ELF-1 (cell line): Measurements from ENCODE around the gene RC3H1.
"Not testable (repeated sequence)": the region's sequence is repeated elsewhere in the genome, so short reads cannot be mapped to it uniquely, and the experiment has no call there.

ENCODE experiments used
- DNase-seq: peaks from one replicate; pipeline ENCODE4 v3.0.0-alpha.2; 2016; ENCODE audit warnings: low read depth, low spot score

RC3H1 gene, protein sequence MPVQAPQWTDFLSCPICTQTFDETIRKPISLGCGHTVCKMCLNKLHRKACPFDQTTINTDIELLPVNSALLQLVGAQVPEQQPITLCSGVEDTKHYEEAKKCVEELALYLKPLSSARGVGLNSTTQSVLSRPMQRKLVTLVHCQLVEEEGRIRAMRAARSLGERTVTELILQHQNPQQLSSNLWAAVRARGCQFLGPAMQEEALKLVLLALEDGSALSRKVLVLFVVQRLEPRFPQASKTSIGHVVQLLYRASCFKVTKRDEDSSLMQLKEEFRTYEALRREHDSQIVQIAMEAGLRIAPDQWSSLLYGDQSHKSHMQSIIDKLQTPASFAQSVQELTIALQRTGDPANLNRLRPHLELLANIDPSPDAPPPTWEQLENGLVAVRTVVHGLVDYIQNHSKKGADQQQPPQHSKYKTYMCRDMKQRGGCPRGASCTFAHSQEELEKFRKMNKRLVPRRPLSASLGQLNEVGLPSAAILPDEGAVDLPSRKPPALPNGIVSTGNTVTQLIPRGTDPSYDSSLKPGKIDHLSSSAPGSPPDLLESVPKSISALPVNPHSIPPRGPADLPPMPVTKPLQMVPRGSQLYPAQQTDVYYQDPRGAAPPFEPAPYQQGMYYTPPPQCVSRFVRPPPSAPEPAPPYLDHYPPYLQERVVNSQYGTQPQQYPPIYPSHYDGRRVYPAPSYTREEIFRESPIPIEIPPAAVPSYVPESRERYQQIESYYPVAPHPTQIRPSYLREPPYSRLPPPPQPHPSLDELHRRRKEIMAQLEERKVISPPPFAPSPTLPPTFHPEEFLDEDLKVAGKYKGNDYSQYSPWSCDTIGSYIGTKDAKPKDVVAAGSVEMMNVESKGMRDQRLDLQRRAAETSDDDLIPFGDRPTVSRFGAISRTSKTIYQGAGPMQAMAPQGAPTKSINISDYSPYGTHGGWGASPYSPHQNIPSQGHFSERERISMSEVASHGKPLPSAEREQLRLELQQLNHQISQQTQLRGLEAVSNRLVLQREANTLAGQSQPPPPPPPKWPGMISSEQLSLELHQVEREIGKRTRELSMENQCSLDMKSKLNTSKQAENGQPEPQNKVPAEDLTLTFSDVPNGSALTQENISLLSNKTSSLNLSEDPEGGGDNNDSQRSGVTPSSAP

DNA sequence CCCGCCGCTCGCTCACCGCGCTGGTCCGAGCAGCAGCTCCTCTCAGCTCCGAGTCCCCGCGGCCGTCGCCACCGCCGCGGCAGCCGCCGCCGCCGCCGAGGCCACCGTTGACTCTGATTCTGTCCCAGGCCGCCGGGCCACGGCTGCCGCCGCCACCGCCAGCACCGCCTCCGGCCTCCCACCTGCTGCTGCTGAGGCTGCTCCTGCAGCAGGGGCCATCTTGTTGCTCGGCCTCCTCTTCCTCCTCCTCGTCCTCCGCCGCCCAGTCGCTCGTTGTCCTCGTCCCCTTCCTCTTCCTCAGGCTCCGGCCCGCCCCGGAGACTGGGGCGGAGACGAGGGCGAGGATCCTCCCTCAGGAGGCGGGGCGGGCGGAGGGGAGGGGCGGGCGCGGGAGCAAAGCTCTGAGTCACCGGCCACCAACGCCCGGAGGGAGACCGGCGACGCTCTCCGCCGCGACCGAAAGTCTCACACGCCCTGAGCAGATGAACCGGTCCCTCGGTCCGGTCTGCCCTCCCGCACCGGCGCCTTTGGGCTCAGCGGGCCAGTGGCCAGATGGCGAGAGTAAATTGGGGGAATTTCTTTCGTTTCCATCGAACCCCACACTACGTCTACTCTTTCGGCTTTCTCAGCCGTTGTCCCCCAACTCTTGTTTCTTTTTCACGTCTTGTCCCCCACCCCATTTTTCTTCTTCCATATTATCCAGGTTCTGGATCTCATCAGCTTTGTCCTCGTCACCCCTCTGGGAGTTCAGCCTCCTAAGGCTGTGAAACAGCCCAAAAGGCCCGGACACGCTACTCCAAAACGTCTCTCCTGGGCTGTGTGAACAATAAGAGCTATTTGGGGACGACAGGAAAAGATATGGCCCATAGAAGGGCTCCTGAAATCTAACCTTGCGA, at the start of gene RC3H1:
TSS of gene RC3H1 (minus strand) at position 278 of the 896 bp plus-strand sequence. CDS start 29,372 bp downstream, outside the sequence.
- peak; percentile 88 for DNase-seq

DNA sequence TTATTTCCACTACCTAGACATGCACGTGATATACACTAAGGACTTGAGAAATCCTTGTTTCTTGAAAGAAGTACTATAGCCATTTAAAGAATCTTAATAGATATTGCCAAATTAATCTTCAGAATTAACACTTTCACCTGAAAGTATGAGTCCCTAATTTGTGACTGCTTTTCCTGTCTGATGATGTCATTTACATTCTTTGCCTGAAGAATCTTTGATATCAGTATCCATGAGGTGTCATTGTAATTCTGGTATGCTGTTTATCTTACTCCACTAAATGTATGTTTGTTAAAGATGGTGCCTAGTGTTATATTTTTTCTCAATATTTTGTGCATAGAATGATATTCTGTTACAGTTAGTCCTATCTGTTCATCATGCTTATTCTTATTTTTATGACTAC, 48.5 kb upstream of the RC3H1 start:
- no peak for DNase-seq

DNA sequence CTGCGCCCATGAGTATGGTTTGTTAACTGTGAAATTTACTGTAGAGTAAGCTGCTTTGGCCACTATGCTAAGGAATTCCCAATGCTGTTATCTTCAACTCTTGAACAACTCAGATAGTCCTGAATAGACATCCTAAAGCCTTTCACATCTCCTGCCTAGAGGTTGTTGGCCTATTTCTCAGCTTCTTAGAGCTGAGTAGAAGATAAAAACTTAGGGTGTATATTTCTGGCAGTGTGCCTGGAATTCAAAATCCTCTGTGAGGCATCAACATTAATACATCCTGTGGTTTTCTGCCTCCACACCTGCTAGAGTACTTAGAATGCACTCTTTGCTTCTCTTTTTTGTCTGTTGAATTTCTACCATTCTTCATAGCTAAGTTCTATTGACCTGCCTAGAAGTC, 45.8 kb upstream of the RC3H1 start:
- no peak for DNase-seq

DNA sequence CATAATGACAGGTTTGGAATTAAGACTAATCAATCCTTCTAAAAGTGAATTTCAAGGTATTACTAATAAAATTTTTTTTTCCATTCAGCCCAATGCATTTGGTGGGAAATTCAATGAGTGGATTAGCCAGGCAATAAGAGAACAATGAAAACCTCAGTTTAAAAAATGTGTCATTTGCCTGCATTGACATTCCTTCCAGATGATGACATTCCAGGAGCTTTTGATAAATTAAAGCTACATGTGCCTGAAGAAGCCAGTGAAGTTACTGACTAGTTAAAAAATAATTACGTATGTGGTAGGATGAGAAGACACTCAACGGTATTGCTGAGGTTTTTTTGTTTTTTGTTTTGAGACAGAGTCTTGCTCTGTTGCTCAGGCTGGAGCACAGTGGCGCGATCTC, 37.9 kb upstream of the RC3H1 start:
- DNase-seq = no peak

DNA sequence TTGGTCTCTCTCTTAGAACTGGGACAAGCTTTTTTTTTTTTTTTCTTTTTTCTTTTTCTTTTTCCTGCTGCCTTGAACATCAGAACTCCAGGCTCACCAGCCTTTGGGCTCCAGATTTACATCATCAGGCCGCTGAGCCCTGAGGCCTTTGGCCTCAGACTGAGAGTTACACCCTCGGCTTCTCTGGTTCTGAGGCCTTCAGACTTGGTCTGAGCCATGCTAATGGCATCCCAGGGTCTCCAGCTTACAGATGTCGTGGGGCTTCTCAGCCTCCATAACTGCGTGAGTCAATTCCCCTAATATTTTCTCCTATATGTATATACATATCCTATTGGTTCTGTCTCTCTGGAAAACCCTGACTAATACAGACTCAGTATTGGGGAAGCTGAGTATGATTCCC, 36.5 kb upstream of the RC3H1 start:
- DNase-seq = peak; percentile 38

DNA sequence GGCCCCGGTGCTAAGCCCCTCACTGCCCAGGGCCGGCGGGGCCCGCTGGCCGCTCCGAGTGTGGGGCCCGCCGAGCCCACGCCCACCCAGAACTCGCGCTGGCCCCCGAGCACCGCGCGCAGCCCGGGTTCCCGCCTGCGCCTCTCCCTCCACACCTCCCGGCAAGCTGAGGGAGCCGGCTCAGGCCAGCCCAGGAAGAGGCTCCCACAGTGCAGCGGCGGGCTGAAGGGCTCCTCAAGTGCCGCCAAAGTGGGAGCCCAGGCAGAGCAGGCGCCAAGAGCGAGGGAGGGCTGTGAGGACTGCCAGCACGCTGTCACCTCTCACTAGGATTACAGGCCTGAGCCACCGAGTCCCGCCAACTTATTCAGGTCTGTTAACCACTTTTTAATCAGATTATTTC, 34.5 kb upstream of the RC3H1 start:
- not testable (repeated sequence) for DNase-seq

DNA sequence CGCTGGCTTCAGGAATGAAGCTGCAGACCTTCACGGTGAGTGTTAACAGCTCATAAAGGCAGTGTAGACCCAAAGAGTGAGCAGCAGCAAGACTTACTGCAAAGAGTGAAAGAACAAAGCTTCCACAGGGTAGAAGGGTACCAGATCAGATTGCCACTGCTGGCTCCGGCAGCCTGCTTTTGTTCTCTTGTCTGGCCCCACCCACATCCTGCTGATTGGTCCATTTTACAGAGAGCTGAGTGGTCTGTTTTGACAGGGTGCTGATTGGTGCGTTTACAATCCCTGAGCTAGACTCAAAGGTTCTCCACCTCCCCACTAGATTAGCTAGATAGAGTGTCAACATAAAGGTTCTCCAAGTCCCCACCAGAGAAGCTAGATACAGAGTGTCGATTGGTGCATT, 33.6 kb upstream of the RC3H1 start:
- not testable (repeated sequence) for DNase-seq

DNA sequence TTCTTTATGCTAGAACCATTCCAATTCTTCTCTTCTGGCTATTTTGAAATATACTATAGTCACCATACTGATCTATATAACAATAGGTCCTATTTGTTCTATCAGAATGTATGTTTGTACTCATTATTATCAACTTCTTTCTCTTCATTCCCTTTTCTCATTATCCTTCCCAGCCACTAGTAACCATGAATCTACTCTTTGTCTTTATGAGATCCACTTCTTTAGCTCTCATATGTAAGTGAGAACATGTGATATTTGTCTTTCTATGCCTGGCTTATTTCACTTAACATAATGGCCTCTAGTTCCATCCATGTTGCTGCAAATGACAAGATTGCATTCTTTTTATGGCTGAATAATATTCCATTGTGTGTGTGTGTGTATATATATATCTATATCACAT, 31.7 kb upstream of the RC3H1 start:
- no peak for DNase-seq

DNA sequence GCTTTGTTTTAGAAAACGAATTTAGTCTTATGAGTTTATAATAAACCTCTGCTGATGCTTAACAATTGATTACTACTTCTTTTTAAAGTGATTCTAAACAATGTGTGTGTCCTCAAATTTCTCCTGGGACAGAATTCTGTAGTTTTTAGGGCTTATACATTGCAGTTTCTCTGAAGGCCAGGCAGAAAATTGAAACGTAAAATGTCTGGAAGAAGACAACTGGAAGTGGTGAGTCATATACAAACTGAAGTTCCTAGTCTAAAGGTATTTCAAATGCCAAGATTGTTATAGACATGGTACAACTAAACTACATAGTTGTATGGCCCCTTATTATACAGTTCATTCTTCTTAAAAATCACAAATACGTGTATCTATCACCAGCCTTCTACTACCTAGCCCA, 30.5 kb upstream of the RC3H1 start:
- DNase-seq = no peak

DNA sequence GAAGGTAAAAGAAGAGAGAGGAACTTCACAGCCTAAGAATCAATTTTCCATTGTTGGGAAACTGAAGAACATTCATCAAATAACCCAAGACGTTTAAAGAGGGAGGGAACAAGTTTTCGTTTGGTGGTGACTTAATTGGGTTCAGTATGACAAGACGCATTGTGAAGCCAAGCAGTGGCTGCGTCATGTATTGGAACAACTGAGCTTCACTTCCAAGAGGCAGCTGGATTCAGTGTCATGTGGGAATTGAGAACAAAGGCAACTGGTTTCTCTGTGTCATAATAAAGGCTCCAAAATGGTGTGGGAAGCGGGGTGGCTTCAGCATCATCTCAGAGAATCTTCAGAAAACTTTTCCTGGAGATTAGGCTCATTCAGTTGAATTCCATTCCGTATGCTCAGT, 29.8 kb upstream of the RC3H1 start:
- no peak for DNase-seq

DNA sequence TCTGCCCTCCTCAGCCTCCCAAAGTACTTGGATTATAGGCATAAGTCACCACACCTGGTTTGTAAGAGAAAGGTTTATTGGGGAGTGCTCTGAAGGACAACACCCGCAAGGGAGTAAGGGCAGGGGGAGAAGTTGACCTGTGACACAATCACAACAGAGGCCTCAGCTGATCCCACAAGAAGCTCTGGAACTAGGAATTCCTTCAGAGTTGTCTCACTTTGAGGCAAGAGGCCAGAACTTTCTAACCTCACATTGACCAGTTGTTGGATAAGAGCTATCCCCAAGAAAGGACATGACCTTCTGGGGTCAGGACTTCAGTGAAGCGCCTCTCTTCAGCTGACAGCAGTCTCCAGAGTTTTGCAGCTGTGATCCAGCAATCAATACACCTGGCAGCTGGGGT, 27.4 kb upstream of the RC3H1 start:
- no peak for DNase-seq

DNA sequence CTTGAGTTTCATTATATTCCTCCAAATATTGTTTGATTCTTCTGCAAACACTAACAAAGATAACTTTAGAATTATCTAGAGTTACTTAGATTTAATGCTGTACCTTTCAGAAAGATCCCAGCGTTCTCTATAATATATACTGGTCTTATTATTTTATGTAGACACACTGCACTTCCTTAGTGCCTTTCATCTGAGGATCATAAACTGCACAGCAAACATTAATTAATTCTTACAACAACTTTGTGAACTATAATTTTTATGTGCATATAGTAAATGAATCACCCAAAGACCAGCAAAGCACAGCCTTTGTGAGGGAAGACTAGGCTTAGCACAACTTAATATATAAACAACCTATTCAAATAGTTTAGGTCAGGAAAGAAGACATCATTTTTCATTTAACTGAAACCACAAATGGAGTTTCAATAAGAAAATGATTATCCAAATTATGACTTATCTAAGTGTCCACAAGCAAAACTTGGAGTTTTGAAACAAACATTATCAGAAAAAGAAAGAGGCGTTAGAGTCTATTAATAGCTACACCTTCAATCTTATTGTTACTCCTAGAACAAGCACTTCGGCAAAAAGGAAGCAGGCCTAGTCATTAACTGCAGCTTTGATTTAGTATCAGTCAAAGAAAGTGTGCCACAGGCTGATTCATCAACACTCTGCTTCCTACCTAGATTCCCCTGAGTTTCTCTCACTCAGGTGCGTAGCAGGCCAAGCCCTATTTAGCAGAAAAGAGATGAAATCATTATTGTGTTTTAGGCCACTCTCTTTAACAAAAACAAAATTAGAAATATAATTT, 22.5 kb upstream of the RC3H1 start:
- no peak for DNase-seq

DNA sequence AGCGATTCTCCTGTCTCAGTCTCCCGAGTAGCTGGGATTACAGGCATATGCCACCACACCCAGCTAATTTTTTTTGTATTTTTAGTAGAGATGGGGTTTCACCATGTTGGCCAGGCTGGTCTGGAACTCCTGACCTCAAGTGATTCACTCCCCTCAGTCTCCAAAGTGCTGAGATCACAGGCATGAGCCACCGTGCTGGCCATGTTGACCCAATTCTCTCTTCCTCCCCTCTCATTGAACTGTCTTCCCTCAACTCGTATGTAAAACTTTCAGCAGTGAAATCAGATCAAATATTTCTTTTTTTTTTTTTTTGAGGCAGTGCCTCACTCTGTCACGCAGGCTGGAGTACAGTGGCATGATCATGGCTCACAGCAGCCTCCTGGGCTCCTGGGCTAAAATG, 20.4 kb upstream of the RC3H1 start:
- not testable (repeated sequence) for DNase-seq

DNA sequence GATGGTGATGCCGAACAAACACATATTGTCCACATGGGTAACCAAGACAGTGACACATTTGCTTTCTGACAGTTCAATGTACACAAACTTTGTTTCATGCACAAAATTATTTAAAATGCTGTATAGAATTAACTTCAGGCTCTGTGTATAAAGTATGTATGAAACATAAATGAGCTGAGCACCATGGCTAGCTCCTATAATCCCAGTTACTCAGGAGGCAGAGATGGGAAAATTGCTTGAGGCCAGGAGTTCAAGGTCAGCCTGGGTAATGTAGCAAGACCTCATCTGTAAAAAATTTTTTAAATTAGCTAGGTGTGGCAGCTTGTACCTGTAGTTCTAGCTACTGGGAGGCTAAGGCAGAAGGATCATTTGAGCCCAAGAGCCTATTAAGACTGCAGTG, 19.2 kb upstream of the RC3H1 start:
- DNase-seq = no peak

DNA sequence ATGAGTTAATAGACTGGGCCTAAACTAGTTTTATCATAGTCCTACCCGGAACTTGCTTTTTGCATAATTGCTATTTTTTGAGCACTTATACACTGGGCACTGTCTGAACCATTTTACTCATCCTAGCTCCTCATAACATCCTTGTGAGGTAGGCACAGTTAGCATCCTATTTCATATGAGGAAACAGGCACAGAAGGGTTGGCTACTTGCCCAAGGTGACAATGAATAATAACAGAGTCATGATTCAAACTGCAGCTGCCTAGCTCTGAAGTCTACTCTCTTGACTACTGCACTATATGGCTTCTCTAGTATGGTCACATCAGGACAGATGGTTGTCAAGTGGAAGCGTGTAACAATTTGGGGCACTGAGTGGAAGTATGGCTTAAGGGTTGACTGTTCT, 18.2 kb upstream of the RC3H1 start:
- DNase-seq = no peak

DNA sequence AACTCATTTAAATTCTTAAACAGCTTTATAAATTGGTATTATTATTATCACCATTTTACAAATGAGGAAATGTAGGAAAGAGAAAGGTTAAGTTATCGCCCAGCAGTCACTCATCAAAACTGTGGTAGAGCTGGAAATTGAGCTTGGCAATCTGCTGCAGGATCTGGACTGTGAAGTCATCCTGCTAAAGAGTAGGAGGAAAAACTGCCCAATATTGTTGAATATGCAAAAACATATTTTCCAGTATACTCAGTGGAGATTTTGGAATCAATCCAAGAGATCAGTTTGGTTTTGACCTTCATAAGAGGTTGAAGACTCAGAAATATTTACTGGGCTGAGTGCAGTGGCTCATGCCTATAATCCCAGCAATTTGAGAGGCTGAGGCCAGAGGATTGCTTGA, 16.9 kb upstream of the RC3H1 start:
- no peak for DNase-seq

DNA sequence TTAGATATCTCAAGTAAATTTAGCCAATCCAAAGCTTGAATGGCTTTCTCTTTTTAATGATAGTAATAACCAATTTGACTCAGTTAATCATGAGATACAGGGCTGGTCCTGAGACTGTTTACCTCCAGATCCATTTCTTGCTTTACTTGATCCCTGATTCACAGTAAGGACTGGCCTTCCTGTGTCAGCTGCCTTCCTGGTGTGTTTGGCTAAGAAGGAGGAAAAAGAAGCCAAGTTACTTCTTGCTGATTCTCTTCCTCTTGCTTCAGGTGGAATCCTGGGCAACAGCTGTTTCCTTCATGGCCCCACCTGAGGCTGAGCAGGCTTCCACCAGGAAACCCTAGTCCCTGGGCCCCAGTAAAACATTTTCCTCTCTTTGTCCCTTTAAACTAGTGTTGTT, 14.6 kb upstream of the RC3H1 start:
- no peak for DNase-seq

DNA sequence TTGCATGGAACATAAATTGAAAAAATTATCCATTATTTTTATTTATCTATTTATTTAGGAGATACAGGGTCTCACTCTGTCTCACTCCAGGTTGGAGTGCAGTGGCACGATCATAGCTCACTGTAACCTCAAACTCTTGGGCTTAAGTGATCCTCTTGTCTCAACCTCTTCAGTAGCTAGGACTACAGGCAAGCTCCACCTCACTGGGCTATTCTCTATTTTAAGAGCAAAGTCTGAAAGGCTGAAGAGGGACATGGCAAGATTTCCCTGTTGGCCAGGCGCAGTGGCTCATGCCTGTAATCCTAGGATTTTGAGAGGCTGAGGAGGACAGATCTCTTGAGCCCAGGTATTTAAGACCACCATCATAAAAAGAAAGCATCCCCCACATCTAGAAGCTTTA, 14.0 kb upstream of the RC3H1 start:
- DNase-seq = no peak

DNA sequence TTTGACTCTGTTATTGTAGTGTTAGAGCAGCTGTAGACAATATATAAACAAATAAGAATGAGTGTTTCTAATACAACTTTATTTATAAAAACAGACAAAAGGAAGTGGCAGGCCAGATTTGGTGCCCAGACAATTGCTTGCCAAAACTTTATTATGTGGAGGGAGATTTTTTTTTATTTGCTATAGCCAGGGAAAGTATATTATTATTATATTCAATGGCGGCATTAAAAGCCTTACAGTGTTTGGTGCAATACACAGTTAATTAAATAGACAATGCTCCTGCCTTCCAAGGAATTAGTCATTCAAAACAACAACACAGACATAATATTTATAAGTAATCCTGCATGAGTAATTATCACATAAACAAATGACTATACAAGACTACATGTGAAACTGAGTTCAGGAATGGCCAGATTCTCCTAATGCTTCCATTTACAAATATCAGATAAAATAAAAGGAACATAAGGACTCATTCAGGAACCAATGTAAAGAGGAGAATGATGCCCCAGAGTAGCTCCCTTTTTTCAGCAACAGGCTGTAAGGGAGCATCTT, 10.6 kb upstream of the RC3H1 start:
- DNase-seq = no peak

DNA sequence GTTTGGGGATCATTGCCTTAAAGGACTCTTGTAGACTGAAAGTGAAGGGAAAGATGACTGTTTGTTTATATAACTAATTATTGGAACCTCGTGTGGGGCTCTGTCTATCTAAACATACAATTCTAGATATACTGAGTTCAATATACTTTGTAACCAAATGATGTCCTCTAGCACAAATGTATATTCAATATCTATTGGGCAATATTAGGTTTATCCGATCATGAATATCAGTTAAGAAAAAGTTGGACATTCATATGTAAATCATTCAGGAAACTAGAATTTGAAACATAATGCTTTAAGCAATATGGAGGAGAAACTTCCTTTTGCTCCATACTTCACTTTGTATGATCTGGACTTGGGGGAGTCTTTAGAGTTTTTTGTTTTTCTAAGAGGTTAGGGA, 8.9 kb upstream of the RC3H1 start:
- no peak for DNase-seq
